WERI-Rb-1 (cell line): Measurements from ENCODE around the gene MXRA5.
"Not testable (repeated sequence)": the region's sequence is repeated elsewhere in the genome, so short reads cannot be mapped to it uniquely, and the experiment has no call there.

Experiments
- DNase-seq: peaks from one replicate; pipeline ENCODE4 v3.0.0-alpha.2; 2020
- H3K27ac ChIP-seq: fragments of 250-450 bp; sonication (Bioruptor Pico); 2 replicates; pipeline ENCODE4 v1.5.1; 2020; ENCODE audit warnings: mild to moderate bottlenecking, moderate library complexity
- H3K27me3 ChIP-seq: fragments of 250-450 bp; sonication (Bioruptor Pico); 2 replicates; pipeline ENCODE4 v1.5.1; 2021; ENCODE audit warnings: mild to moderate bottlenecking, low read depth, moderate library complexity; ENCODE audit not compliant: insufficient read depth, severe bottlenecking
- H3K36me3 ChIP-seq: fragments of 250-450 bp; sonication (Bioruptor Pico); 2 replicates; pipeline ENCODE4 v1.5.1; 2020; ENCODE audit warnings: mild to moderate bottlenecking, moderate library complexity
- H3K4me3 ChIP-seq: 2 replicates; pipeline ENCODE4 v1.5.1; 2011; ENCODE audit warnings: low read depth, mild to moderate bottlenecking, control low read depth, low read length
- H3K9me3 ChIP-seq: fragments of 250-450 bp; sonication (Bioruptor Pico); 2 replicates; pipeline ENCODE4 v1.5.1; 2021; ENCODE audit warnings: mild to moderate bottlenecking, moderate library complexity; ENCODE audit not compliant: severe bottlenecking
- TF ChIP-seq, protein P1 (sequence below): IDR thresholded peaks from 2 replicates; pipeline ENCODE4 v1.5.1; 2011; ENCODE audit warnings: low read depth, mild to moderate bottlenecking, control low read depth, inconsistent platforms, low read length

MXRA5 gene

DNA sequence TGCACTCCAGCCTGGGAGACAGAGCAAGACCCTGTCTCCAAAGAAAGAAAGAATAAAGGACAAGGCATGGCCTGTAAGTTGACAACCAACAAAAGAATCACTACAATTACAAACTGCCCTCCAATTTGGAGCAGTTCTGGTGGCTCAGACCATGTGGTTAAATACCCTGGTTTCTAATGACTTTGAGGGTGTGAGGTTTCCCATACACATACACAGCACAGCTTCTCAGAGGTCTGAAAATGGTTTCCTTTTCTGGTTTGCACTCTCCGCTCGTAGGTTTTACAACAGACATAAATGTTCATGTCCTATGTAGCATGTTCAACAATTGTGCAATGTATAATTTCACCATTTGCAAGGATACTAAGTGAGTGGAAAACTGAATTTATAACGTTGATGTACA lies 34.2 kb upstream of the MXRA5 start:
- H3K27me3 ChIP-seq: no peaks in the 10 kb centered on the region
- no peak overlapping the region for H3K27ac ChIP-seq
- H3K9me3 ChIP-seq: no peaks in the 10 kb centered on the region
- no peaks in the 10 kb centered on the region for H3K36me3 ChIP-seq
- TF ChIP-seq, protein P1, sequence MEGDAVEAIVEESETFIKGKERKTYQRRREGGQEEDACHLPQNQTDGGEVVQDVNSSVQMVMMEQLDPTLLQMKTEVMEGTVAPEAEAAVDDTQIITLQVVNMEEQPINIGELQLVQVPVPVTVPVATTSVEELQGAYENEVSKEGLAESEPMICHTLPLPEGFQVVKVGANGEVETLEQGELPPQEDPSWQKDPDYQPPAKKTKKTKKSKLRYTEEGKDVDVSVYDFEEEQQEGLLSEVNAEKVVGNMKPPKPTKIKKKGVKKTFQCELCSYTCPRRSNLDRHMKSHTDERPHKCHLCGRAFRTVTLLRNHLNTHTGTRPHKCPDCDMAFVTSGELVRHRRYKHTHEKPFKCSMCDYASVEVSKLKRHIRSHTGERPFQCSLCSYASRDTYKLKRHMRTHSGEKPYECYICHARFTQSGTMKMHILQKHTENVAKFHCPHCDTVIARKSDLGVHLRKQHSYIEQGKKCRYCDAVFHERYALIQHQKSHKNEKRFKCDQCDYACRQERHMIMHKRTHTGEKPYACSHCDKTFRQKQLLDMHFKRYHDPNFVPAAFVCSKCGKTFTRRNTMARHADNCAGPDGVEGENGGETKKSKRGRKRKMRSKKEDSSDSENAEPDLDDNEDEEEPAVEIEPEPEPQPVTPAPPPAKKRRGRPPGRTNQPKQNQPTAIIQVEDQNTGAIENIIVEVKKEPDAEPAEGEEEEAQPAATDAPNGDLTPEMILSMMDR: no peak
- H3K4me3 ChIP-seq: no peak overlapping the region
- DNase-seq: no peak

DNA sequence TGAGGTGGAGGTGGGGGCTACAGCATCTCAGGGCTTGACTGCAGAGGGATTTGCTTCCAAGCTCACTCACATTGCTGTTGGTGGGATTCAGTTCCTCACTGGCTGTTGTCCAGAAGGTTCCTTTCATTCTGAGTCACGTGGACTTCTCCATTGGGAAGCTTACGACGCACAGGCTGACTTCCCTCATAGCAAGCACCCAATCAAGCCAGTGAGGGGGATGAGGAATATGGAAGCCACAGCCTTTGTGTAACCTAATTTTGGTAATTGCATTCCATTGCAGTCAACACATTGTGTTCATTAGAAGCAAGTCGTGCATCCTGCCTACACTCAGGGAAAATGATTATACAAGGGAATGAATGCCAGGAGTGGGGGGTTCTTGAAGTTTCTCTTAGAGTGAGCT lies 32.7 kb upstream of the MXRA5 start:
- TF ChIP-seq, protein P1: no peak

DNA sequence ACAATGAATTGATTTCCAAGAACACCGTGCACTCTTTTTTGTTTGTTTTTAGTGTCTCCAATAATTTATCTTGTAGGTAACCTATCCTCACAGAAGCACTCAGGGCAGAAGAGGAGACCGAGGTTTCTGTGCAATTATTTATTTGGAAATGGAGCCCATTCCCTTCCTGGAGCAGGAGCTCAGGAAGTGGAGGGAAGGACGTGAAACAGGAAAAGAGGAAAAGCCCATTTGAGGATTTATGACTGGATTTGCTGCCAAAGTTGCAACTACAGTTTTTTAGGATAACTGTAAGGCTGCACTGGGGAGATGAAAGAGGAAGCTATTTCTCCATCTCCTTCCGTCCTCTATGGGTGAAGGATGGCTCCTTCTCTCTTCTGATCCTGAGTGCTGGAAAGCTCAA lies 31.7 kb upstream of the MXRA5 start:
- Histone ChIP-seq H3K9me3 (no peaks in the 10 kb centered on the region), H3K27ac (no peak overlapping the region), H3K36me3 (no peaks in the 10 kb centered on the region), H3K27me3 (no peaks in the 10 kb centered on the region), H3K4me3 (no peak overlapping the region)
- no peak for DNase-seq
- TF ChIP-seq, protein P1: no peak

More for the DNA sequence above, 32.7 kb upstream of the MXRA5 start:
- no peak overlapping the region for H3K27ac ChIP-seq
- H3K4me3 ChIP-seq: no peak overlapping the region
- no peaks in the 10 kb centered on the region for H3K9me3 ChIP-seq
- no peak for DNase-seq
- H3K36me3 ChIP-seq: no peaks in the 10 kb centered on the region
- H3K27me3 ChIP-seq: no peaks in the 10 kb centered on the region

DNA sequence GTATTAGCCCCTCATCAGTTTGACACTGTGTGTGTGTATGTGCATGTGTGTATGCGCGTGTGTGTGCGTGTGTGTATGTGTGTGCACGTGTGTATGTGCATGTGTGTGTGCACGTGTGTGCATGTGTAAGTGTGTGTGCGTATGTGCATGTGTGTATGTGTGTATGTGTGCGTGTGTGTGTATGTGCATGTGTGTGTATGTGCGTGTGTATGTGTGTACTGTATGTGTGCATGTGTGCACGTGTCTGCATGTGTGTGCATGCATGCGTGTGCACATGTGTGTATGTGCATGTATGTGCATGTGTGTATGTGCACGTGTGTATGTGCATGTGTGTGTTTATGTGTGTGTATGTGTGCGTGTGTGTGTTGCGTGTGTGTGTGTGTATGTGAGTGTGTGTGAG lies 31.1 kb upstream of the MXRA5 start:
- TF ChIP-seq, protein P1: no peak
- H3K36me3 ChIP-seq: no peaks in the 10 kb centered on the region
- no peak for DNase-seq
- no peaks in the 10 kb centered on the region for H3K9me3 ChIP-seq
- H3K27me3 ChIP-seq: no peaks in the 10 kb centered on the region
- H3K4me3 ChIP-seq: no peak overlapping the region
- no peak overlapping the region for H3K27ac ChIP-seq

DNA sequence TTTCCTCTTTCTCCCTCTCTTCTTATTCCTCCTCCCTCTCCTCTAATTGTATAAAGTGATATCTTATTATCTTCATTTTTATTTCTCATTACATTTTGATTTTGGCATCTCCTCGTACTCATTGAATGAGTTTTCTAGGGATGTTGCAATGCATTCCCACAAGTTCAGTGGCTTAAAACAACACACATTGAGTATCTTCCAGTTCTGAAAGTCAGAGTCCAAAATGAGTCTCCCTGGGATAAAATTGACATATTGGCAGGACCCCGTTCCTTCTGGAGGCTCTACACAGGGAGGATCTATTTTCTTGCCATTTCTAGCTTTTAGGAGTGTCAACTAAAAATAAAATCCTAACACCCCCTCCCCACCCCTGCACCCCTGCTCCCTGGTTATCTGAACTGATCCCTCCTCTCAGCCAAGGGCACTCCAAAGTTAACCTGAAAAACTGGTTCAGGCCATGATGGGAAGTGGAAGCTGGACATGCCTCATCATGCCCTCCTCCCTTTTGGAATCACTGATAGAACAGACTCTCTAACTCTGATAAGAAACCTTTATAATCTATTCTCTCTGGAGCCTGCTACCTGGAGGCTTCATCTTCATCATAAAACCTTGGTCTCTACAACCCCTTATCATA lies 29.5 kb upstream of the MXRA5 start:
- H3K4me3 ChIP-seq, H3K36me3 ChIP-seq, H3K27ac ChIP-seq, H3K9me3 ChIP-seq, DNase-seq, H3K27me3 ChIP-seq: not testable (repeated sequence)

DNA sequence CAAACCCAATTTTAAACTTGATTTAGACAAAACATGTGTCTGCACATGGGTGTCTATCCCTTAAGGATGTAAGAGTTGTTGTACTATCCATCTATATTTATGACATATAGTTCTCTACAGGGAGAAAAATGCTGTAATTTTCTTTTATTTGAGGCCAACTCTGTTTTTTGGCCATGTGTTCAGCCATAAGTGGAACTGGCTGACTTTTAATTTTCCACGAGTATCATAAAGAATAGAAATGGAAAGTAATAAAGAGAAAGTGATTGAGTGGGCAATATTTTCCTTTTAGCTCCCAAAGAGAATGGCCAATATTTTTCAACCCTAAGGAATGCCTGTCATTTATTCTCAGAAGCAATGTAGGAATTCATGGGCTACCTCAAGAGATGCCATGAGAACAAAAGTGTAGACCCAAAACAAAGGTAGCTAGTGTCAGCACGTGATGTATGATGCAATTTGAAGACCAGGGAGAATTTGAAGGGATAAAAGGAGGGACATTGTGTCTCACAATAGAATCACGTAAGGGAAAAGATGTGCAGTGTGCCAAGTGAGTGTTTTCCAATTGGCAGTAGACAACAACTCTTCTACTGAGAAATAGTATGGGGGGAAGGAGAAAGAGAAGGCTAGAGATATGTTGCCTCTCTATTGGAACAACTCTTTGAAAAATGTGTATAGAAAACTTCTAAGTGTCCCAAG lies 27.8 kb upstream of the MXRA5 start:
- no peak for DNase-seq
- Histone ChIP-seq H3K27ac (no peak overlapping the region), H3K9me3 (no peaks in the 10 kb centered on the region), H3K4me3 (no peak overlapping the region), H3K27me3 (peaks cover 2% of the 10 kb centered on the region), H3K36me3 (no peaks in the 10 kb centered on the region)
- TF ChIP-seq, protein P1: no peak
